Vagina (tissue), 2 donors: ENCODE data around the gene PNPO. TPM values are rescaled to one million over a fixed set of nuclear protein-coding genes. Genes with fewer than 3 reads are reported as not detected.

Experiments used
- DNase-seq, 2 donors: peaks; one replicate each; pipeline ENCODE4 v3.0.0-alpha.2; 2017; ENCODE audit errors: extremely low spot score in 2 of 2
- H3K27ac ChIP-seq: fragments of 200-600 bp; sonication (generic); one replicate; pipeline ENCODE4 v1.5.1; 2019
- H3K27me3 ChIP-seq: fragments of 200-600 bp; sonication (generic); one replicate; pipeline ENCODE4 v1.5.1; 2019
- H3K36me3 ChIP-seq, 2 donors: fragments of 200-600 bp; sonication (generic); one replicate each; pipeline ENCODE4 v1.5.1; 2017 to 2019
- H3K4me1 ChIP-seq: fragments of 200-600 bp; sonication (generic); one replicate; pipeline ENCODE4 v1.5.1; 2019
- H3K4me3 ChIP-seq, 2 donors: fragments of 200-600 bp; sonication (generic); 1 replicate in 1 of 2; 2 replicates in 1 of 2; pipeline ENCODE4 v1.5.1; 2016 to 2019
- H3K9me3 ChIP-seq: fragments of 200-600 bp; sonication (generic); one replicate; pipeline ENCODE4 v1.5.1; 2019
- CTCF ChIP-seq, 3 experiments: fragments of 450-650 bp in 2 of 3; fragments of 200-600 bp in 1 of 3; sonication (generic) in 1 of 3; IDR thresholded peaks; one replicate each; pipeline ENCODE4 v1.5.1; 2017 to 2019; ENCODE audit warnings: antibody characterized with exemption in 3 of 3, mild to moderate bottlenecking in 2 of 3, moderate library complexity in 2 of 3
- POLR2A ChIP-seq, 2 donors: fragments of 450-650 bp; IDR thresholded peaks; one replicate each; pipeline ENCODE4 v1.6.1; 2017; ENCODE audit warnings: antibody characterized with exemption in 2 of 2, mild to moderate bottlenecking in 2 of 2, moderate library complexity in 2 of 2
- POLR2AphosphoS5 ChIP-seq, 2 donors: sonication (generic); formaldehyde crosslinking; IDR thresholded peaks; one replicate each; pipeline ENCODE4 v1.9.0; 2017; ENCODE audit warnings: antibody characterized with exemption in 2 of 2, mild to moderate bottlenecking in 2 of 2, low read depth in 1 of 2; ENCODE audit not compliant: insufficient read depth in 1 of 2
- intact Hi-C: fragments of 100-400 bp; cut with DNase I; formaldehyde crosslinking; loops from one replicate; pipeline ENCODE4 v1.15.1; 2023
- total RNA-seq: library from RNA; depleted of rRNA; stranded (reverse); fragments of >200 nt; gene quantifications from one replicate; pipeline ENCODE4 v1.2.3, GENCODE V29; 2016

PNPO gene
- total RNA-seq, 1 donor from 2014 or later: 42.7 TPM

GRCh38 chr17:47949197-47949759 lies 7.9 kb downstream of the PNPO start:
- no peaks in the 10 kb centered on the region for H3K27me3 ChIP-seq
- intact Hi-C loops: loop anchor here (10.0 kb wide), 2 partner anchors 54 to 76 kb away; partner anchors contain the start of gene SP2
- H3K36me3 ChIP-seq: peaks cover 0 to 10% of the 10 kb centered on the region in 2 donors
- peak overlapping the region; percentile 25 to 40 for H3K4me3 ChIP-seq
- DNase-seq: no peak
- peaks cover 15% of the 10 kb centered on the region for H3K4me1 ChIP-seq
- TF ChIP-seq POLR2A (IDR thresholded peaks at IDR 0.05) (no peak), CTCF (IDR thresholded peaks at IDR 0.05) (peak; percentile 81 to 89 (median 84)), POLR2AphosphoS5 (IDR thresholded peaks at IDR 0.05; ENCODE audit: insufficient read depth in 1 of 2, low read depth in 1 of 2) (peak; percentile 9 to 14)
- no peaks in the 10 kb centered on the region for H3K9me3 ChIP-seq
- H3K27ac ChIP-seq: peak overlapping the region; percentile 64

DNA sequence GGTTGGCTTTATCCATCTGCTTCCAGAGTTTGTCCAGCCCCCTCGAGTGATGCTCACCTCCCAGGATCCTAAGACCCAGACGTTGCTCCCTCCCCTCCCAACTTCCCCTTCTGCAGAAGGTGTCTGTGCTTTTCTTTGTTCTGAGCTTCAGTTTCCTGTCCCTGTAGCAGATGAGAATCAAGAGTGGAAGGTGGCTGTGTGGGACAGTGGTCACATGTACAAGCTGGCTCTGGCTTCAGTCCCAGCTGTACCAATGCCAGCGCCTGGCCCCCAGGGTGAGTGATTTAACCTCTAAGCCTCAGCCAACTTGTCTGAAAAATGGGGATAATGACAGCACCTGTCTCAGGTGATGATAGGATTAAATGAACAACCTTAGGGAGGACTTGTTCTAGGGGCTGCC lies 8.6 kb downstream of the PNPO start:
- no peak overlapping the region for H3K4me3 ChIP-seq

DNA sequence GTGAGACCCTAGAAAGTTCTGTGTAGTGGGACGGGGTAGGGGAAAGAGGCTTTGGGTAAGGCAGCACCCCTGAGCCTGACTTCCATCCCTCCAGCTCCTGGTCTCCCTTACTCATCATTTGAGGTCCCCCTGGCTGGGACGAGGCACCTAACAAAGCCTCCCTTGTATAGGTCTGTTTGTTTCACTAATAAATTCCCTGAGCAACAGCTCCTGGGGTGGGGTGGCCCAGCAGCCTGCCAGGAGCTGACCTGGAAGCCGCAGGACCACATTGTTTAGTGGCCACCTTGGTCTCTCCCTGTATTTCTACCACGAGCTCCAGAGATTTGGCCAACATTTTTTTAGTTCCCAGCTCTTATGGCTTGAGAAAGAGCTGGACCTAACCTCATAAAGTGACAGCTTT lies 9.1 kb downstream of the PNPO start:
- DNase-seq: no peak
- Histone ChIP-seq H3K36me3 (peaks cover 0 to 4% of the 10 kb centered on the region in 2 donors), H3K9me3 (no peaks in the 10 kb centered on the region), H3K4me3 (no peak overlapping the region), H3K4me1 (peaks cover 15% of the 10 kb centered on the region), H3K27me3 (no peaks in the 10 kb centered on the region), H3K27ac (no peak overlapping the region)
- TF ChIP-seq CTCF (IDR thresholded peaks at IDR 0.05) (no peak), POLR2AphosphoS5 (IDR thresholded peaks at IDR 0.05; ENCODE audit: insufficient read depth in 1 of 2, low read depth in 1 of 2) (no peak), POLR2A (IDR thresholded peaks at IDR 0.05) (no peak)
- intact Hi-C loops: no loop called here

More for the DNA sequence above, 8.6 kb downstream of the PNPO start:
- Histone ChIP-seq H3K27me3 (no peaks in the 10 kb centered on the region), H3K4me1 (peaks cover 15% of the 10 kb centered on the region), H3K9me3 (no peaks in the 10 kb centered on the region), H3K36me3 (peaks cover 0 to 9% of the 10 kb centered on the region in 2 donors), H3K27ac (peak overlapping the region; percentile 64)
- intact Hi-C loops: loop anchor here (10.0 kb wide), 2 partner anchors 55 to 75 kb away; partner anchors contain the start of gene SP2
- DNase-seq: no peak
- TF ChIP-seq CTCF (IDR thresholded peaks at IDR 0.05): no peak
- TF ChIP-seq POLR2A (IDR thresholded peaks at IDR 0.05): no peak
- no peak for TF ChIP-seq POLR2AphosphoS5 (IDR thresholded peaks at IDR 0.05; ENCODE audit: insufficient read depth in 1 of 2, low read depth in 1 of 2)

DNA sequence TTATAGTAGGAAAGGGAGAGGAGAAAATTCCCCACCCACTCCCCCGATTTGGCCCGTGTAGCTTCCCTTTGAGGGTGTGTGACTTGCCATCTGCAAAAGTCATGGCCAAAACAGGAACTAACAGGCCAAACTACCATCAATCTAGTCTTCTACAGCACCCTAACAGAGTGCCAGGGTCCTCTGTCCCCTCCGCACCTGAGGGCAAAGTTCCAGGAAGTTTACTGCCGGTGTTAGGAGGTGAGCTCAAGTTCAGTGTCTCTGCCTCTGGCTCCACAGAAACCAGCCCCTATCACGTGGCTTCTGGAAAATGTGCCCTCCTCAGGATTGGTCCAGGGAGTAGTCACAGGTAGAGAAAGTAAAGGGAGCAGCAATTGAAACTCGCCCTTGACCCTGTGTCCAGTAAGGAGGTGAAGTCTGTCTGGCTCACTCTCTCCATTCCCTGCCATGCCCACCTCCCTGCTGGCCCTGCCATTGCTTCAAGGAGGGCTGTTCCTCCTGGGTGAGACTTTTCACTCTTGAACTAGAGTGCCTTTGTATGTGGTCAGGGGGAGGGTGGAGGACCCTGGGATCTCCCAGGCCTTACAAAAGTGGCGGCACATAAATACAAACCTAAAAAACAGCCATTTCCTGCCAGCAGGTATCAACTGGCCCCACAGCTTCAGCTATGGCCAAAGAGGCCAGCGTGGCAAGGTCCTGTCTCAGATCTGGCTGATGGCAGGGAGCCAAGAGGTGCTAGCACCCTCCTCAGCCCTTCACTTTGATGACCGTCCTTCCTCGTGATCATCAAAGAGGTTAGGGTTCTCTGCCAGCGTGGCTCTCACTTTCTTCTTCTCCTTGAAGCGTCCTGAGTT lies 11.0 kb downstream of the PNPO start:
- intact Hi-C loops: no loop called here
- peaks cover 27% of the 10 kb centered on the region for H3K4me1 ChIP-seq
- no peak overlapping the region for H3K4me3 ChIP-seq
- no peaks in the 10 kb centered on the region for H3K27me3 ChIP-seq
- H3K36me3 ChIP-seq: no peaks in the 10 kb centered on the region
- no peak for DNase-seq
- H3K9me3 ChIP-seq: no peaks in the 10 kb centered on the region
- H3K27ac ChIP-seq: no peak overlapping the region
- no peak for TF ChIP-seq POLR2A (IDR thresholded peaks at IDR 0.05)
- no peak for TF ChIP-seq POLR2AphosphoS5 (IDR thresholded peaks at IDR 0.05; ENCODE audit: insufficient read depth in 1 of 2, low read depth in 1 of 2)
- TF ChIP-seq CTCF (IDR thresholded peaks at IDR 0.05): no peak
